ENCODE measurements around the gene GPANK1. TPM values are rescaled to one million over a fixed set of nuclear protein-coding genes. Genes with fewer than 3 reads are reported as not detected.

The GPANK1 gene
- total and polyA plus RNA-seq, 9 of the 15 experiments (the other 6 are each of a cell fraction or from before 2014, with no cell fraction given) = 32.2 to 111 (median 46.3) TPM

GRCh38 chr6:31634131-31634530, 30.7 kb downstream of the GPANK1 start:
- CTCF ChIA-PET (ENCODE audit: low intra/inter-chr PET ratio) = no interaction called here
- in situ Hi-C loops (cut with MboI) = no loop called here
- TF ChIP-seq, protein P1, sequence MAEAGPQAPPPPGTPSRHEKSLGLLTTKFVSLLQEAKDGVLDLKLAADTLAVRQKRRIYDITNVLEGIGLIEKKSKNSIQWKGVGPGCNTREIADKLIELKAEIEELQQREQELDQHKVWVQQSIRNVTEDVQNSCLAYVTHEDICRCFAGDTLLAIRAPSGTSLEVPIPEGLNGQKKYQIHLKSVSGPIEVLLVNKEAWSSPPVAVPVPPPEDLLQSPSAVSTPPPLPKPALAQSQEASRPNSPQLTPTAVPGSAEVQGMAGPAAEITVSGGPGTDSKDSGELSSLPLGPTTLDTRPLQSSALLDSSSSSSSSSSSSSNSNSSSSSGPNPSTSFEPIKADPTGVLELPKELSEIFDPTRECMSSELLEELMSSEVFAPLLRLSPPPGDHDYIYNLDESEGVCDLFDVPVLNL (CRISPR knock-in tag; IDR thresholded peaks at IDR 0.05; ENCODE audit: low read depth) = no peak
- TF ChIP-seq PCBP2 (IDR thresholded peaks at IDR 0.05; ENCODE audit: low read depth, low read length, poor library complexity, severe bottlenecking) (no peak), U2AF1 (optimal IDR thresholded peaks at IDR 0.05; ENCODE audit: low read depth, low read length) (no peak), RBM39 (optimal IDR thresholded peaks at IDR 0.05; ENCODE audit: low read depth, low read length) (no peak)
- POLR2A ChIA-PET = interaction anchor here (0.6 to 14.8 kb wide), 6 partner anchors 8 to 80 kb away, joined by 3 to 274 read pairs (median 48); partner anchors contain the start of genes APOM, BAG6, GPANK1 and PRRC2A
- peak; percentile 35 for FAIRE-seq
- BruUV-seq (replicated peaks) = no TSS peak
- peaks cover 98% of the 10 kb centered on the region for H3K36me3 ChIP-seq (ENCODE audit: control insufficient read depth, insufficient read depth, low read length)
- H3K9me1 ChIP-seq (ENCODE audit: control insufficient read depth, insufficient read depth, low read length) = no peaks in the 10 kb centered on the region
- intact Hi-C loops (cut with micrococcal nuclease) = no loop called here
- DNase-seq (ENCODE audit: extremely low read depth in 1 of 4, low spot score in 3 of 4) = no peak
- H3K9me3 ChIP-seq (replicated peaks; ENCODE audit: control insufficient read depth, insufficient read depth, low read depth, low read length) = no peaks in the 10 kb centered on the region
- ATAC-seq = no peak
- no peak overlapping the region for H3K4me3 ChIP-seq
- H3K79me2 ChIP-seq (ENCODE audit: control insufficient read depth, insufficient read depth, low read length) = peaks cover 7% of the 10 kb centered on the region; the same call in 1 of the 3 replicates
- no peak overlapping the region for H3K9ac ChIP-seq (ENCODE audit: insufficient read depth in 1 of 2, low read depth in 2 of 2, low read length in 2 of 2)
- no peak overlapping the region for H3K27ac ChIP-seq (ENCODE audit: extremely low read depth, low read depth, low read length)
- H3K4me1 ChIP-seq (replicated peaks in 1 of 2; ENCODE audit: control insufficient read depth in 2 of 2, insufficient read depth in 2 of 2, low read length in 2 of 2) = peaks cover 3 to 27% of the 10 kb centered on the region in 2 experiments; a peak in 4 of 5 replicates
- no peak overlapping the region for H3K4me2 ChIP-seq (ENCODE audit: insufficient read depth, low read length)
- 87% methylated on average over 3 of the region's 3 CpGs for WGBS (ENCODE audit: insufficient coverage, low coverage, missing lambda C conversion rate)
- no peak overlapping the region for H2AFZ ChIP-seq (ENCODE audit: low read depth, low read length)
- no peaks in the 10 kb centered on the region for H3K27me3 ChIP-seq (ENCODE audit: control insufficient read depth in 2 of 2, insufficient read depth in 2 of 2, low read length in 2 of 2)
- H4K20me1 ChIP-seq (replicated peaks; ENCODE audit: control insufficient read depth, insufficient read depth, low read length) = peaks cover 27% of the 10 kb centered on the region
